Upper lobe of left lung (tissue), 4 donors: ENCODE measurements around the gene TSN.

Experiments
- CTCF ChIP-seq, 6 experiments: fragments of 450-650 bp in 4 of 6; fragments of 200-600 bp in 2 of 6; sonication (generic) in 2 of 6; IDR thresholded peaks; one replicate each; pipeline ENCODE4 v1.5.1; 2016 to 2019; ENCODE audit warnings: antibody characterized with exemption in 6 of 6
- EP300 ChIP-seq, 4 donors: sonication (generic); formaldehyde crosslinking; IDR thresholded peaks; one replicate each; pipeline ENCODE4 v1.5.1; 2017; ENCODE audit warnings: antibody characterized with exemption in 4 of 4, control low read depth in 2 of 4
- POLR2A ChIP-seq, 4 donors: fragments of 450-650 bp; IDR thresholded peaks; one replicate each; pipeline ENCODE4 v1.5.1; 2016 to 2017; ENCODE audit warnings: antibody characterized with exemption in 4 of 4, mild to moderate bottlenecking in 2 of 4

- no peak for TF ChIP-seq CTCF (IDR thresholded peaks at IDR 0.05)
- no peak for TF ChIP-seq EP300 (IDR thresholded peaks at IDR 0.05)
- TF ChIP-seq POLR2A (IDR thresholded peaks at IDR 0.05) = no peak
Measured at GRCh38 chr2:121791290-121791689, 35.8 kb downstream of the TSN start.
